Naive thymus-derived CD4-positive, alpha-beta T cell (primary cell): ENCODE data around the gene SEC61A1. TPM values are rescaled to one million over a fixed set of nuclear protein-coding genes. Genes with fewer than 3 reads are reported as not detected.

Source experiments
- ATAC-seq: fragments of 150-1000 bp; cut with Tn5 transposase; 2 replicates; pipeline ENCODE4 v1.10.0; 2021; ENCODE audit warnings: mild to moderate bottlenecking, moderate library complexity
- CTCF ChIA-PET: fragments of 350-600 bp; sonication (Branson Sonifier 250); formaldehyde crosslinking; loops from one replicate; lab custom pipeline; 2021; ENCODE audit warnings: antibody characterized with exemption; lab: Charles Lee
- POLR2A ChIA-PET: fragments of 350-600 bp; sonication (Branson Sonifier 250); formaldehyde crosslinking; loops from one replicate; lab custom pipeline; 2021; ENCODE audit warnings: antibody characterized with exemption, inconsistent platforms; lab: Charles Lee
- DNase-seq, 9 donors: peaks; one replicate each; pipeline versions ENCODE4 v3.0.0 to v3.0.0-alpha.2; 2020 to 2022; ENCODE audit warnings: mixed read lengths in 1 of 9
- H3K27ac ChIP-seq: one replicate; pipeline ENCODE4 v1.7.0; 2013; ENCODE audit warnings: mild to moderate bottlenecking, low read depth, low read length, moderate library complexity
- H3K27me3 ChIP-seq, 2 donors: one replicate each; pipeline ENCODE4 v1.7.0; 2013; ENCODE audit warnings: low read length in 2 of 2, mild to moderate bottlenecking in 2 of 2, moderate library complexity in 2 of 2; ENCODE audit not compliant: control insufficient read depth in 2 of 2, insufficient read depth in 2 of 2
- H3K36me3 ChIP-seq, 3 experiments: 1 replicate in 2 of 3; 2 replicates in 1 of 3; pipeline ENCODE4 v1.7.0; 2013; ENCODE audit warnings: low read length in 3 of 3, mild to moderate bottlenecking in 3 of 3, moderate library complexity in 1 of 3; ENCODE audit not compliant: insufficient read depth in 3 of 3, control insufficient read depth in 2 of 3
- H3K4me1 ChIP-seq, 2 donors: one replicate each; pipeline ENCODE4 v1.7.0; 2013; ENCODE audit warnings: low read length in 2 of 2, mild to moderate bottlenecking in 2 of 2, moderate library complexity in 1 of 2; ENCODE audit not compliant: control insufficient read depth in 2 of 2, insufficient read depth in 2 of 2
- H3K4me3 ChIP-seq: 2 replicates; pipeline ENCODE4 v1.7.0; 2013; ENCODE audit warnings: mild to moderate bottlenecking, low read length
- H3K9me3 ChIP-seq, 3 experiments: 1 replicate in 2 of 3; 2 replicates in 1 of 3; pipeline ENCODE4 v1.7.0; 2013; ENCODE audit warnings: low read length in 3 of 3; ENCODE audit not compliant: control insufficient read depth in 2 of 3
- H3K27ac Mint-ChIP-seq, 9 donors: one replicate each; pipeline ENCODE4 v1.8.0; 2020 to 2022; ENCODE audit warnings: mixed read lengths in 9 of 9, mild to moderate bottlenecking in 8 of 9, moderate library complexity in 5 of 9, inconsistent platforms in 2 of 9
- H3K27me3 Mint-ChIP-seq, 5 donors: one replicate each; pipeline ENCODE4 v1.8.0; 2021 to 2022; ENCODE audit warnings: mixed read lengths in 5 of 5, mild to moderate bottlenecking in 1 of 5
- H3K36me3 Mint-ChIP-seq, 5 donors: one replicate each; pipeline ENCODE4 v1.8.0; 2020 to 2022; ENCODE audit warnings: mixed read lengths in 5 of 5, mild to moderate bottlenecking in 3 of 5, inconsistent platforms in 1 of 5
- H3K4me1 Mint-ChIP-seq, 7 donors: one replicate each; pipeline ENCODE4 v1.8.0; 2020 to 2022; ENCODE audit warnings: mixed read lengths in 7 of 7, mild to moderate bottlenecking in 3 of 7, inconsistent platforms in 1 of 7
- H3K4me3 Mint-ChIP-seq, 10 donors: one replicate each; pipeline ENCODE4 v1.8.0; 2020 to 2022; ENCODE audit warnings: mild to moderate bottlenecking in 10 of 10, mixed read lengths in 10 of 10, moderate library complexity in 6 of 10, inconsistent platforms in 2 of 10
- H3K9me3 Mint-ChIP-seq, 11 donors: one replicate each; pipeline ENCODE4 v1.8.0; 2020 to 2022; ENCODE audit warnings: mixed read lengths in 11 of 11, mild to moderate bottlenecking in 4 of 11, inconsistent platforms in 1 of 11, moderate library complexity in 1 of 11
- intact Hi-C, 2 donors: fragments of 100-400 bp; cut with micrococcal nuclease; formaldehyde crosslinking; loops; one replicate each; pipeline ENCODE4 v1.15.1; 2023
- polyA plus RNA-seq, 2 donors: library from polyadenylated mRNA; unstranded; fragments of 300-500 nt; fragmentation: Illumina TruSeq; gene quantifications; one replicate each; pipeline ENCODE4 v1.2.3, GENCODE V29; 2021
- total RNA-seq, 6 experiments: library from RNA in 5 of 6; stranded (reverse) in 5 of 6; gene quantifications; 1 replicate in 5 of 6; 2 replicates in 1 of 6; pipeline ENCODE4 v1.2.3 and lab custom pipeline; 2021 to 2026

SEC61A1 gene
- total and polyA plus RNA-seq, 7 experiments from 2014 or later: 94.8 to 219 (median 117) TPM

GRCh38 chr3:128011140-128011539, 41.1 kb upstream of the SEC61A1 start:
- POLR2A ChIA-PET: no interaction called here
- ATAC-seq (no peak), DNase-seq (no peak)
- Histone ChIP-seq H3K9me3 (no peaks in the 10 kb centered on the region), H3K4me3 (no peak overlapping the region), H3K27ac (no peak overlapping the region), H3K4me1 (no peaks in the 10 kb centered on the region), H3K27me3 (no peaks in the 10 kb centered on the region), H3K36me3 (no peaks in the 10 kb centered on the region)
- no peak overlapping the region for H3K4me3 Mint-ChIP-seq
- no peaks in the 10 kb centered on the region for H3K9me3 Mint-ChIP-seq
- no peaks in the 10 kb centered on the region for H3K36me3 Mint-ChIP-seq
- H3K27me3 Mint-ChIP-seq: peaks cover 0 to 16% (median 4%) of the 10 kb centered on the region in 5 donors
- H3K4me1 Mint-ChIP-seq: peaks cover 0 to 4% (median 4%) of the 10 kb centered on the region in 7 donors
- CTCF ChIA-PET: no interaction called here
- intact Hi-C loops: loop anchor here (2.0 to 5.0 kb wide), 2 partner anchors 122 to 486 kb away; no protein-coding TSS in a partner anchor
- no peak overlapping the region for H3K27ac Mint-ChIP-seq

GRCh38 chr3:128012050-128012449, 40.2 kb upstream of the SEC61A1 start:
- DNase-seq (no peak), ATAC-seq (no peak)
- intact Hi-C loops: loop anchor here in 1 of 2 donors (5.0 kb wide), 1 partner anchor 485 kb away; no protein-coding TSS in a partner anchor
- no peak overlapping the region for H3K27ac ChIP-seq
- Mint-ChIP-seq H3K27ac (peak overlapping the region in 1 of 9 donors; percentile 43), H3K36me3 (no peaks in the 10 kb centered on the region), H3K4me1 (peaks cover 0 to 4% (median 4%) of the 10 kb centered on the region in 7 donors), H3K9me3 (peaks cover 0 to 3% (median 0%) of the 10 kb centered on the region in 11 donors), H3K27me3 (peaks cover 0 to 13% (median 4%) of the 10 kb centered on the region in 5 donors), H3K4me3 (no peak overlapping the region)
- H3K27me3 ChIP-seq: no peaks in the 10 kb centered on the region
- POLR2A ChIA-PET: no interaction called here
- CTCF ChIA-PET: no interaction called here
- no peaks in the 10 kb centered on the region for H3K4me1 ChIP-seq
- no peaks in the 10 kb centered on the region for H3K36me3 ChIP-seq
- no peak overlapping the region for H3K4me3 ChIP-seq
- H3K9me3 ChIP-seq: no peaks in the 10 kb centered on the region

- ATAC-seq (no peak), DNase-seq (no peak)
- Histone ChIP-seq H3K36me3 (no peaks in the 10 kb centered on the region), H3K4me3 (no peak overlapping the region), H3K27me3 (no peaks in the 10 kb centered on the region), H3K9me3 (no peaks in the 10 kb centered on the region), H3K27ac (no peak overlapping the region), H3K4me1 (no peaks in the 10 kb centered on the region)
- CTCF ChIA-PET: no interaction called here
- intact Hi-C loops: loop anchor here in 1 of 2 donors (5.0 kb wide), 1 partner anchor 483 kb away; no protein-coding TSS in a partner anchor
- Mint-ChIP-seq H3K27ac (no peak overlapping the region), H3K4me1 (peaks cover 0 to 4% (median 4%) of the 10 kb centered on the region in 7 donors), H3K9me3 (peaks cover 0 to 3% (median 0%) of the 10 kb centered on the region in 11 donors), H3K27me3 (peaks cover 0 to 12% (median 4%) of the 10 kb centered on the region in 5 donors), H3K36me3 (no peaks in the 10 kb centered on the region), H3K4me3 (no peak overlapping the region)
- POLR2A ChIA-PET: no interaction called here
These were observed 37.7 kb upstream of the SEC61A1 start for GRCh38 chr3:128014548-128014947.

- H3K4me3 ChIP-seq: no peak overlapping the region
- intact Hi-C loops: no loop called here
- Mint-ChIP-seq H3K27me3 (peaks cover 0 to 12% (median 0%) of the 10 kb centered on the region in 5 donors), H3K9me3 (peaks cover 0 to 3% (median 0%) of the 10 kb centered on the region in 11 donors), H3K4me1 (peaks cover 0 to 1% (median under 1%) of the 10 kb centered on the region in 7 donors), H3K27ac (no peak overlapping the region), H3K36me3 (no peaks in the 10 kb centered on the region), H3K4me3 (no peak overlapping the region)
- no peak overlapping the region for H3K27ac ChIP-seq
- H3K9me3 ChIP-seq: no peaks in the 10 kb centered on the region
- ATAC-seq: no peak
- ChIA-PET CTCF (no interaction called here), POLR2A (interaction anchor here (0.5 kb wide), 1 partner anchor 83 kb away, joined by 3 read pairs; no protein-coding TSS in a partner anchor)
- H3K36me3 ChIP-seq: no peaks in the 10 kb centered on the region
- no peak for DNase-seq
- H3K27me3 ChIP-seq: no peaks in the 10 kb centered on the region
- no peaks in the 10 kb centered on the region for H3K4me1 ChIP-seq
These were observed 35.7 kb upstream of the SEC61A1 start for GRCh38 chr3:128016502-128016901.

- DNase-seq (no peak), ATAC-seq (no peak)
- no peak overlapping the region for H3K4me3 ChIP-seq
- no peaks in the 10 kb centered on the region for H3K4me1 ChIP-seq
- H3K4me3 Mint-ChIP-seq: no peak overlapping the region
- no peaks in the 10 kb centered on the region for H3K4me1 Mint-ChIP-seq
- H3K27ac Mint-ChIP-seq: no peak overlapping the region
- no peaks in the 10 kb centered on the region for H3K36me3 Mint-ChIP-seq
- ChIA-PET POLR2A (no interaction called here), CTCF (no interaction called here)
- H3K9me3 ChIP-seq: no peaks in the 10 kb centered on the region
- H3K27me3 ChIP-seq: no peaks in the 10 kb centered on the region
- intact Hi-C loops: no loop called here
- H3K9me3 Mint-ChIP-seq: no peaks in the 10 kb centered on the region
- H3K36me3 ChIP-seq: no peaks in the 10 kb centered on the region
- H3K27ac ChIP-seq: no peak overlapping the region
- peaks cover 0 to 12% (median 10%) of the 10 kb centered on the region in 5 donors for H3K27me3 Mint-ChIP-seq
These were observed 30.4 kb upstream of the SEC61A1 start for GRCh38 chr3:128021768-128022372.

- Histone ChIP-seq H3K36me3 (no peaks in the 10 kb centered on the region), H3K9me3 (no peaks in the 10 kb centered on the region), H3K4me3 (no peak overlapping the region), H3K27me3 (no peaks in the 10 kb centered on the region), H3K27ac (no peak overlapping the region), H3K4me1 (no peaks in the 10 kb centered on the region)
- ChIA-PET CTCF (no interaction called here), POLR2A (no interaction called here)
- H3K27ac Mint-ChIP-seq: no peak overlapping the region
- no peaks in the 10 kb centered on the region for H3K36me3 Mint-ChIP-seq
- H3K4me1 Mint-ChIP-seq: no peaks in the 10 kb centered on the region
- H3K27me3 Mint-ChIP-seq: peaks cover 6 to 29% (median 17%) of the 10 kb centered on the region in 5 donors
- DNase-seq (no peak), ATAC-seq (no peak)
- H3K9me3 Mint-ChIP-seq: peaks cover 0 to 2% (median 0%) of the 10 kb centered on the region in 11 donors
- H3K4me3 Mint-ChIP-seq: no peak overlapping the region
- intact Hi-C loops: no loop called here
These were observed 19.1 kb upstream of the SEC61A1 start for GRCh38 chr3:128033102-128033501.

GRCh38 chr3:128036119-128036518, 16.1 kb upstream of the SEC61A1 start:
- H3K4me1 Mint-ChIP-seq: no peaks in the 10 kb centered on the region
- CTCF ChIA-PET: no interaction called here
- H3K36me3 Mint-ChIP-seq: no peaks in the 10 kb centered on the region
- H3K9me3 Mint-ChIP-seq: no peaks in the 10 kb centered on the region
- Histone ChIP-seq H3K4me1 (no peaks in the 10 kb centered on the region), H3K4me3 (no peak overlapping the region), H3K27ac (no peak overlapping the region), H3K36me3 (no peaks in the 10 kb centered on the region), H3K9me3 (no peaks in the 10 kb centered on the region), H3K27me3 (no peaks in the 10 kb centered on the region)
- H3K4me3 Mint-ChIP-seq: no peak overlapping the region
- peaks cover 7 to 22% (median 17%) of the 10 kb centered on the region in 5 donors for H3K27me3 Mint-ChIP-seq
- no peak overlapping the region for H3K27ac Mint-ChIP-seq
- intact Hi-C loops: no loop called here
- ATAC-seq (no peak), DNase-seq (no peak)
- POLR2A ChIA-PET: no interaction called here
